Left lobe of liver (tissue), 1 donor: ENCODE measurements around the gene KLRC2. TPM values are rescaled to one million over a fixed set of nuclear protein-coding genes. Genes with fewer than 3 reads are reported as not detected.

Experiments
- total RNA-seq: library from RNA; stranded (reverse); gene quantifications from one replicate; pipeline ENCODE4 v1.2.1, GENCODE V29; 2021
- donor health status: DM: no; HTN: yes; CAD: no.

KLRC2 gene
- total RNA-seq, 1 donor from 2014 or later: not detected

Other genes starting within 250 kb of the KLRC2 start
- gene GABARAPL1, start 223.1 kb downstream of the KLRC2 start, total RNA-seq: 92.9 TPM
- gene KLRD1, start 128.1 kb downstream of the KLRC2 start, total RNA-seq: 0.53 TPM
- 0.55 TPM for gene KLRK1, start 46.0 kb downstream of the KLRC2 start, total RNA-seq
- not detected for gene KLRC4, start 26.3 kb downstream of the KLRC2 start, total RNA-seq
- gene KLRC3, start 15.4 kb downstream of the KLRC2 start, total RNA-seq: not detected
- not detected for gene KLRC1, start 17.4 kb upstream of the KLRC2 start, total RNA-seq
- 0.20 TPM for gene EIF2S3B, start 69.9 kb upstream of the KLRC2 start, total RNA-seq
- 8.4 TPM for gene MAGOHB, start 177.6 kb upstream of the KLRC2 start, total RNA-seq
- gene STYK1, start 238.0 kb upstream of the KLRC2 start, total RNA-seq: not detected